CD4-positive, alpha-beta T cell treated with Interleukin-1 beta for 1 hour (primary cell): ENCODE results near the gene SOHLH2.

Source experiments
- DNase-seq, 2 donors: peaks; one replicate each; pipeline ENCODE4 v3.0.0-alpha.2; 2020 to 2022

SOHLH2 gene

GRCh38 chr13:36214163-36214921 lies at the start of gene SOHLH2:
Gene SOHLH2, minus strand, starts transcription at chr13:36214556. Its CDS starts 30 bp downstream, at chr13:36214526.
- no peak for DNase-seq

- no peak for DNase-seq
Observed at GRCh38 chr13:36261976-36262375, 47.6 kb upstream of the SOHLH2 start.

DNA sequence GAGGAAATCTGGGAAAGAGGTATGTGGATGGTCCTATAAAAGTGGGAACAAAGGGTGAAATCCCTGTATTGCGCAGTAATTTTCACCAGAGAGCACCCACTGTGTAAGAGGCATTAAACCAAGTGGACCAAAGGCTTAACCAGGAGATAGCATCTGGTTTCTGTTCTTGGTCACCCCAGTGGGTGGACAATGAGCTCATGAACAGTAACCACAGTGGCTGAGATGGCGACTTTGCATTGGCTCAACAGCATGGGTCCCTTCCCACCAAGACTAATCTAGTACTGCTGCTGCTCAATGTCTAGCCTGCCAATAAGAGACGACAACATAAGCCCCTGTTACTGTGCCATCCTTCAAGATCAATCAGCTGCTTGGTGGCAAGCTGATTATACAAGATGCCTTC lies 46.7 kb upstream of the SOHLH2 start:
- no peak for DNase-seq

DNA sequence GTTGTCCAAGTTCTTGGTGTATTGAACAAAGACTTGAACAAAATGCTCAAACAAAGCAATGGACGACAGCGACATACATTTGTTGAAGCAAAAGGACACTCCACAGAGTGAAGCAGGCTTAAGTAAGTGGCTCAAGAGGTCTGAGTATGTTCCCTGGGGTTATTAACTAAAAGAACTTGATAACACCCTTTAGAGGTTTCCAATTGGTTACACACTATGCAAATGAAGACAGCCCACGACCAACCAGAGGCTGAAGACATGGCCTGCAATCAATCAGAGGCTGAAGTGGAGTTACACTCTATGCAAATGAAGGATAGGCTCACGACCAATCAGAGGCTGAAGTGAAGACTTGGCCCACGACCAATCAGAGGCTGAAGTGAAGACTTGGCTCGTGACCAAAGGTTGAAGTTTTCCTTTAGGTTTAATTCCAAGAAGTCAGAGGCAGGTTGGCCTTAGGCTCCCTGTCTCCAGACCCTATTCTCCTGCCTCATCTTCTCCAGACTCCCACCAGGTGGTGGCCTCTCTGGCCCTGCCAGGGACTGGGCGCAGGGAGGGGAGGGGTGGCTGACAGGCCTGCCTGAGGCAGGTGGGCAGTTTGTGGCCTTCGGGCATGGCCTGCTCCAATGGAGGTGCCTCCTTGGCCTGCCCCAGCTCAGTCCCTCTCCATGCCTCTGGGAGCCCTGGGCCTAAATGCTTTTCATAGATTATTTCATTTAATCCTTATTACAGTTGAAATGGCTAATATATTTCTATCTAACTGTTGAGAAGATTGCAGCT lies 45.2 kb upstream of the SOHLH2 start:
- DNase-seq = no peak

DNA sequence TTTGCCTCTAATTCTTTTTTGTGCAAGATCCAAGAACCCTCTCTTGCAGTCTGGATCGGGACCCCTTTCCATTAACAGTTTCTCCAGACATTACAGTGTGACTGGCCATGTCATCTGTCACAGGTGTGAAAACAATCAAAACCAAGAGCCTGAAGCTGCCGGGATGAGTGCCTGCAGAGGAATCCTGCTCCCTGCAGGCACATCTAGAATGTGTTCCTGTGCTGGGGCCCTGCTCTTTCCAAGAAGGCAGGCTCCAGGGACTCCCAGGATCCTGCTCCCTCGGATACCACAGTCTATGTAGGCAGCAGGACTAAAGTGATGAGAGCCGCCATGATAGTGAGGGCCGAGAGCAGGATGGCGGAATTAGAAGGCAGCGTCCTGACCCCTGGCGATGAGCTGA lies 44.5 kb upstream of the SOHLH2 start:
- DNase-seq = no peak

GRCh38 chr13:36251526-36251925 lies 37.2 kb upstream of the SOHLH2 start:
- DNase-seq = no peak

GRCh38 chr13:36251017-36251416 lies 36.7 kb upstream of the SOHLH2 start:
- no peak for DNase-seq

DNA sequence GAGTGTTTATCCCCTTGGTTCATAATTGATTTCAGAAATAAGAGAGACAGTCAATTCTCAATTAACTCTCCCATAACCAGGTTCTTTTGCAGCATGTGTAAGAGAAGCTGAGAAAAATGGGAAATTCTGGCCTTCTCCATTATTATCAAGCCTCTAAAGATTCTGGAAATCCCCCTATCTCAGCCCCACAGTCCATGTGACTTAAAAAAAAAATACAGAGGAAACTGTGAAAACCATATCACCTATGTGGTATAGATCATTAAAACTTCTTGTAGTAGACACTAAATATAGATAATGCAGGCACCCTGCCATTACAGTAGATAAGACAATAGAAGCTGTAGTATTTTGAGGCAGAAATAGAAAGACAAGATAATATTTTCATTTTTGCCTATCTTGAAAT lies 34.3 kb upstream of the SOHLH2 start:
- no peak for DNase-seq

- DNase-seq = no peak
Observed at GRCh38 chr13:36244990-36245389, 30.6 kb upstream of the SOHLH2 start.

DNA sequence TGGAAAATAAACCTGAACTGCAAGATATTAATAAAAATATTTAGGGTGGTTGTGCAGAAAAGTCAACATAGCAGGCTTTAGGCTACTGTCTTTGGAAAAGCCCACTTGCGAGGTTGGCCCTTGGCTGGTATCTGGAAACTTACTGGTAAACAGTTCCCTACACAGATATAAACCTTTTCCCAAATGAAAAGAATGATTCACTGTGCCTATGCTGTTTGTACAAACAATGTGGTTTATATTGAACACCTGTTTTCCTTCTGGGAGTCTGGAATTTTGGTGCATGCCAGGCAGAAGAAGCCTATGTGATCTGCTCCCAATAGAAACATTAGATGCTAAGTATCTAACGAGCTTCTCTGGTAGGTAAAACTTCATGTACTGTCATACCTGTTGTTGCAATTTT lies 29.7 kb upstream of the SOHLH2 start:
- DNase-seq = no peak

DNA sequence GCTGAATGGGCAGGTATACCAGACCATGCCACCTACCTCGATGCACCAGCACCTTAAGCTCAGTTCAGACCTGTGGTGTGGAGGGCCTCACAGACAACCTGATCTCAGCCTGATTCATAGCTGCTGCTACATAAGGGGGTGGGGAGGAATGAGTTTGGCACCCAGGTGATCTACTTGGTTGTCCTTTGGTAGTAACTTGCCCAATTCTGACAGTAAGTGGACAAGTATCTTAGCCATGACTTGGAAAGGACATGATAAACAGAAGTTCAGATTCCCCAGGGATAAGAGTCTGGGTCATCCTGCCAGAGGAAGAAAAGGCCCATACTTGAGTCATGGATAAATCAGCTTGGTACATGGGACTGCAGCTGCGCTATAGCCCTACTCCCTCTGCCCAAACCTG lies 28.4 kb upstream of the SOHLH2 start:
- no peak for DNase-seq

- no peak for DNase-seq
Observed at GRCh38 chr13:36231236-36231635, 16.9 kb upstream of the SOHLH2 start.

GRCh38 chr13:36224730-36225129 lies 10.4 kb upstream of the SOHLH2 start:
- no peak for DNase-seq

GRCh38 chr13:36219883-36220282 lies 5.5 kb upstream of the SOHLH2 start:
- no peak for DNase-seq

- DNase-seq = no peak
Observed at GRCh38 chr13:36217456-36217855, 3.1 kb upstream of the SOHLH2 start.

GRCh38 chr13:36212789-36213188 lies 1.6 kb downstream of the SOHLH2 start:
- no peak for DNase-seq

GRCh38 chr13:36211567-36211966 lies 2.8 kb downstream of the SOHLH2 start:
- no peak for DNase-seq

GRCh38 chr13:36210738-36211137 lies 3.6 kb downstream of the SOHLH2 start:
- no peak for DNase-seq

GRCh38 chr13:36207672-36208071 lies 6.7 kb downstream of the SOHLH2 start:
- DNase-seq = no peak

DNA sequence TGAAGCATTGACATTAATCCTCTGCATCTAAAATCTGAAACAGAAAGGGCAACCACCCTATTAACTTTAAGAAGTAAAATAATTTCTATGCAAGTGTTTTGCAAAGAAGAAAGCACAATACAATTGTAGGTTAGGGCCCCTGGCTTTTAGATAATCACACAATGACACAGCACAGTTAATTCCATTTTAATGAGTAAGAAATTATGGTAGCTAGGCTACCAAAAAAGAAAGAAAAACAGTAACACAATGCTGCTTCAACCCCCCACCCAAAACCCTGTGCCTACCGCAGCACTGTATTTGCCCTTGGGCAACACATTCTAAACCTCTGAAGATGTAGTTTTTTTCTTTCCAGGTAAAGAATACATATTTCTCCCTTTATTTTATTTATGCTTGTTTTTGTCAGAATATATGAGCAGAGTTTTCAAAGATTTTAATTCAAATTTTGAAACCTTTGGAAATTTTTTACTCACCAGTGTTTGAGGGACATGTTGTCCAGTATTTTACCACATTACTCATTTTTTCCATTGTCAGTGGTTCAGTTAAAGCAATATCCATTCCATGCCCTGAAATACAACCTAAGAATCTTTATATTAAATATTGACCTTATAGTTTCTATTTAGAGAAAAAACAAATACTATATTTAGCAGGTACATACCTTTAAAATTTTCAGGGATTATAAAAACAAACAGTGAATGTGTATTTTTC lies 21.1 kb downstream of the SOHLH2 start:
- no peak for DNase-seq

GRCh38 chr13:36192166-36192565 lies 22.2 kb downstream of the SOHLH2 start:
- DNase-seq = no peak

- DNase-seq = no peak
Observed at GRCh38 chr13:36190771-36191170, 23.6 kb downstream of the SOHLH2 start.

GRCh38 chr13:36188441-36188840 lies 25.9 kb downstream of the SOHLH2 start:
- no peak for DNase-seq

GRCh38 chr13:36183901-36184300 lies 30.5 kb downstream of the SOHLH2 start:
- no peak for DNase-seq
